Urinary bladder (tissue), 4 donors: ENCODE results near the gene SHLD1. TPM values are rescaled to one million over a fixed set of nuclear protein-coding genes. Genes with fewer than 3 reads are reported as not detected.

Experiments used
- DNase-seq: peaks from one replicate; pipeline ENCODE4 v3.0.0-alpha.2; 2015; ENCODE audit errors: extremely low spot score
- H3K27ac ChIP-seq: one replicate; pipeline ENCODE4 v1.5.1; 2013; ENCODE audit warnings: low read depth, mild to moderate bottlenecking, moderate library complexity
- H3K36me3 ChIP-seq: one replicate; pipeline ENCODE4 v1.6.1; 2013; ENCODE audit warnings: mild to moderate bottlenecking, moderate library complexity; ENCODE audit not compliant: insufficient read depth
- H3K4me1 ChIP-seq: one replicate; pipeline ENCODE4 v1.6.1; 2013; ENCODE audit warnings: mild to moderate bottlenecking, moderate library complexity; ENCODE audit not compliant: insufficient read depth
- H3K4me3 ChIP-seq: one replicate; pipeline ENCODE4 v1.5.1; 2013; ENCODE audit warnings: low read depth, low read length
- WGBS: extraction: QIAGEN DNeasy Blood & Tissue Kit; methylation state at CpG from one replicate; pipeline ENCODE4 v1.1.7; 2013; 5-methylcytosine and 5-hydroxymethylcytosine counted together
- polyA plus RNA-seq: library from polyadenylated mRNA; stranded (reverse); fragments of 200-250 nt; gene quantifications from one replicate; pipeline ENCODE4 v1.2.3, GENCODE V29; 2013
- total RNA-seq: library from RNA; depleted of rRNA; stranded (reverse); fragments of >200 nt; gene quantifications from one replicate; pipeline ENCODE4 v1.2.3, GENCODE V29; 2014
- donor health status: healthy with polysubstance abuse.
- donor health status: healthy.

Gene SHLD1
- total and polyA plus RNA-seq, 2 donors = 3.6 to 6.5 TPM

- no peak for DNase-seq
- WGBS = 48% methylated on average over 5 of the region's 5 CpGs
Observed at GRCh38 chr20:5843054-5843592, 92.9 kb downstream of the SHLD1 start.

GRCh38 chr20:5844063-5844681 is 94.0 kb downstream of the SHLD1 start:
- no peaks in the 10 kb centered on the region for H3K36me3 ChIP-seq
- no peak overlapping the region for H3K27ac ChIP-seq
- H3K4me1 ChIP-seq = peaks cover 2% of the 10 kb centered on the region
- WGBS = 81% methylated on average over 2 of the region's 2 CpGs
- no peak for DNase-seq
- H3K4me3 ChIP-seq = no peak overlapping the region

More at GRCh38 chr20:5843054-5843592, 92.9 kb downstream of the SHLD1 start:
- Histone ChIP-seq H3K27ac (no peak overlapping the region), H3K4me3 (no peak overlapping the region), H3K36me3 (no peaks in the 10 kb centered on the region), H3K4me1 (peaks cover 2% of the 10 kb centered on the region)

GRCh38 chr20:5845681-5846615 is 95.7 kb downstream of the SHLD1 start:
- 25% methylated on average over 12 of the region's 12 CpGs for WGBS
- DNase-seq = no peak
- Histone ChIP-seq H3K36me3 (no peaks in the 10 kb centered on the region), H3K4me1 (peaks cover 2% of the 10 kb centered on the region), H3K27ac (no peak overlapping the region), H3K4me3 (peak overlapping the region; percentile 3)

GRCh38 chr20:5848711-5849505 is 98.7 kb downstream of the SHLD1 start:
- DNase-seq = no peak
- Histone ChIP-seq H3K36me3 (no peaks in the 10 kb centered on the region), H3K4me3 (no peak overlapping the region), H3K4me1 (peaks cover 2% of the 10 kb centered on the region), H3K27ac (no peak overlapping the region)
- 49% methylated on average over 11 of the region's 11 CpGs for WGBS

GRCh38 chr20:5855939-5856338 is 105.7 kb downstream of the SHLD1 start:
- DNase-seq = no peak
- Histone ChIP-seq H3K4me1 (no peaks in the 10 kb centered on the region), H3K27ac (no peak overlapping the region), H3K36me3 (no peaks in the 10 kb centered on the region), H3K4me3 (no peak overlapping the region)
- WGBS = 95% methylated on average over 3 of the region's 3 CpGs

GRCh38 chr20:5859608-5860007 is 109.4 kb downstream of the SHLD1 start:
- Histone ChIP-seq H3K4me3 (no peak overlapping the region), H3K4me1 (no peaks in the 10 kb centered on the region), H3K27ac (no peak overlapping the region), H3K36me3 (no peaks in the 10 kb centered on the region)
- 88% methylated on average over 5 of the region's 5 CpGs for WGBS
- no peak for DNase-seq

- Histone ChIP-seq H3K4me1 (no peaks in the 10 kb centered on the region), H3K27ac (no peak overlapping the region), H3K4me3 (no peak overlapping the region), H3K36me3 (no peaks in the 10 kb centered on the region)
- 82% methylated on average over 3 of the region's 3 CpGs for WGBS
- no peak for DNase-seq
Observed at GRCh38 chr20:5862703-5863039, 112.5 kb downstream of the SHLD1 start.

GRCh38 chr20:5863040-5863833 is 113.0 kb downstream of the SHLD1 start:
- Histone ChIP-seq H3K4me1 (no peaks in the 10 kb centered on the region), H3K27ac (no peak overlapping the region), H3K4me3 (no peak overlapping the region), H3K36me3 (no peaks in the 10 kb centered on the region)
- no peak for DNase-seq
- 79% methylated on average over 12 of the region's 12 CpGs for WGBS

- DNase-seq = no peak
- Histone ChIP-seq H3K4me3 (no peak overlapping the region), H3K4me1 (no peaks in the 10 kb centered on the region), H3K27ac (no peak overlapping the region), H3K36me3 (no peaks in the 10 kb centered on the region)
- WGBS = 74% methylated on average over 6 of the region's 6 CpGs
Observed at GRCh38 chr20:5864428-5864827, 114.2 kb downstream of the SHLD1 start.

- no peak overlapping the region for H3K27ac ChIP-seq
- H3K4me3 ChIP-seq = no peak overlapping the region
- H3K36me3 ChIP-seq = no peaks in the 10 kb centered on the region
- no peaks in the 10 kb centered on the region for H3K4me1 ChIP-seq
- no peak for DNase-seq
- WGBS = 41% methylated on average over 10 of the region's 10 CpGs
Observed at GRCh38 chr20:5864873-5865587, 114.8 kb downstream of the SHLD1 start.

GRCh38 chr20:5865604-5866003 is 115.4 kb downstream of the SHLD1 start:
- Histone ChIP-seq H3K4me3 (no peak overlapping the region), H3K36me3 (no peaks in the 10 kb centered on the region), H3K4me1 (no peaks in the 10 kb centered on the region), H3K27ac (no peak overlapping the region)
- 87% methylated on average over 2 of the region's 2 CpGs for WGBS
- no peak for DNase-seq

- H3K36me3 ChIP-seq = no peaks in the 10 kb centered on the region
- WGBS = 53% methylated on average over 4 of the region's 4 CpGs
- H3K27ac ChIP-seq = no peak overlapping the region
- DNase-seq = no peak
- no peak overlapping the region for H3K4me3 ChIP-seq
- H3K4me1 ChIP-seq = no peaks in the 10 kb centered on the region
Observed at GRCh38 chr20:5870568-5870981, 120.4 kb downstream of the SHLD1 start.
